LNCAP (cell line): ENCODE data around the gene ADAMTSL4.

Experiments
- CTCF ChIP-seq: fragments of 450-650 bp; IDR thresholded peaks from 2 replicates; pipeline ENCODE4 v1.5.1; 2017; ENCODE audit warnings: mild to moderate bottlenecking

The ADAMTSL4 gene

GRCh38 chr1:150536836-150537731 lies 12.1 kb upstream of the ADAMTSL4 start:
- TF ChIP-seq CTCF, result no peak

GRCh38 chr1:150537732-150538684 lies 11.2 kb upstream of the ADAMTSL4 start:
- TF ChIP-seq CTCF, result no peak

- no peak for TF ChIP-seq CTCF
Measured at GRCh38 chr1:150543500-150544143, 5.6 kb upstream of the ADAMTSL4 start.

- TF ChIP-seq CTCF, result no peak
Measured at GRCh38 chr1:150544204-150544603, 5.0 kb upstream of the ADAMTSL4 start.

GRCh38 chr1:150545486-150546032 lies 3.6 kb upstream of the ADAMTSL4 start:
- no peak for TF ChIP-seq CTCF

GRCh38 chr1:150546294-150546937 lies 2.8 kb upstream of the ADAMTSL4 start:
- TF ChIP-seq CTCF, result no peak

- no peak for TF ChIP-seq CTCF
Measured at GRCh38 chr1:150548324-150548631, 930 bp upstream of the ADAMTSL4 start.
